Liver (tissue), 9 donors: Measurements from ENCODE around the gene CKMT2. TPM values are rescaled to one million over a fixed set of nuclear protein-coding genes. Genes with fewer than 3 reads are reported as not detected.

Source experiments
- DNase-seq: peaks from one replicate; pipeline ENCODE4 v3.0.0-alpha.2; 2017; ENCODE audit warnings: low spot score
- H3K27ac ChIP-seq, 2 donors: one replicate each; pipeline ENCODE4 v1.7.0; 2013; ENCODE audit warnings: inconsistent platforms in 2 of 2, low read length in 2 of 2, control low read depth in 1 of 2, low read depth in 1 of 2, mild to moderate bottlenecking in 1 of 2
- H3K27me3 ChIP-seq, 4 donors: one replicate each; pipeline versions ENCODE4 v1.6.1 to v1.7.0; 2013; ENCODE audit warnings: low read length in 3 of 4, inconsistent platforms in 1 of 4, mild to moderate bottlenecking in 1 of 4, moderate library complexity in 1 of 4; ENCODE audit not compliant: control insufficient read depth in 4 of 4, insufficient read depth in 4 of 4
- H3K36me3 ChIP-seq, 4 donors: one replicate each; pipeline versions ENCODE4 v1.6.1 to v1.7.0; 2013; ENCODE audit warnings: low read length in 3 of 4, mild to moderate bottlenecking in 3 of 4, low read depth in 1 of 4, moderate library complexity in 1 of 4; ENCODE audit not compliant: control insufficient read depth in 4 of 4, insufficient read depth in 3 of 4
- H3K4me1 ChIP-seq, 4 donors: one replicate each; pipeline versions ENCODE4 v1.6.1 to v1.7.0; 2013; ENCODE audit warnings: low read length in 3 of 4, mild to moderate bottlenecking in 3 of 4, moderate library complexity in 1 of 4; ENCODE audit not compliant: control insufficient read depth in 4 of 4, insufficient read depth in 4 of 4
- H3K4me3 ChIP-seq, 3 donors: one replicate each; pipeline versions ENCODE4 v1.6.1 to v1.7.0; 2013; ENCODE audit warnings: low read length in 3 of 3, control low read depth in 1 of 3, low read depth in 1 of 3, mild to moderate bottlenecking in 1 of 3
- H3K9ac ChIP-seq, 2 donors: one replicate each; pipeline ENCODE4 v1.7.0; 2013; ENCODE audit warnings: low read length in 2 of 2, mild to moderate bottlenecking in 2 of 2, moderate library complexity in 2 of 2, control low read depth in 1 of 2, low read depth in 1 of 2
- H3K9me3 ChIP-seq, 4 donors: one replicate each; pipeline versions ENCODE4 v1.6.1 to v1.7.0; 2013; ENCODE audit warnings: low read length in 3 of 4; ENCODE audit not compliant: control insufficient read depth in 4 of 4
- ATF3 ChIP-seq: IDR thresholded peaks from 2 replicates; pipeline ENCODE4 v1.6.1; 2016; ENCODE audit warnings: antibody characterized with exemption
- CTCF ChIP-seq: fragments of 150-350 bp; IDR thresholded peaks from 2 replicates; pipeline ENCODE4 v1.5.1; 2017; ENCODE audit warnings: improper control_type of control experiment, low read depth, low read length; ENCODE audit not compliant: missing input control
- EGR1 ChIP-seq, 2 donors: IDR thresholded peaks; 2 replicates each; pipeline ENCODE4 v1.6.1; 2016 to 2018; ENCODE audit warnings: antibody characterized with exemption in 2 of 2, low read depth in 2 of 2
- FOXA1 ChIP-seq: IDR thresholded peaks from 2 replicates; pipeline ENCODE4 v1.6.1; 2016; ENCODE audit warnings: antibody characterized with exemption
- FOXA2 ChIP-seq: IDR thresholded peaks from 2 replicates; pipeline ENCODE4 v1.6.1; 2016; ENCODE audit warnings: antibody characterized with exemption
- GABPA ChIP-seq, 2 donors: IDR thresholded peaks in 1 of 2; conservative IDR thresholded peaks in 1 of 2; 2 replicates each; pipeline ENCODE4 v1.6.1; 2016; ENCODE audit warnings: antibody characterized with exemption in 2 of 2, mild to moderate bottlenecking in 1 of 2, moderate library complexity in 1 of 2
- HNF4A ChIP-seq, 2 donors: conservative IDR thresholded peaks; 2 replicates each; pipeline ENCODE4 v1.6.1; 2016; ENCODE audit warnings: antibody characterized with exemption in 2 of 2, mild to moderate bottlenecking in 2 of 2
- HNF4G ChIP-seq: IDR thresholded peaks from 2 replicates; pipeline ENCODE4 v1.6.1; 2016; ENCODE audit warnings: antibody characterized with exemption
- JUND ChIP-seq, 2 donors: IDR thresholded peaks; 2 replicates each; pipeline ENCODE4 v1.6.1; 2016; ENCODE audit warnings: antibody characterized with exemption in 2 of 2
- MAX ChIP-seq: IDR thresholded peaks from 2 replicates; pipeline ENCODE4 v1.6.1; 2016; ENCODE audit warnings: antibody characterized with exemption
- NR2F2 ChIP-seq: IDR thresholded peaks from 2 replicates; pipeline ENCODE4 v1.6.1; 2016; ENCODE audit warnings: antibody characterized with exemption
- RAD21 ChIP-seq, 2 donors: IDR thresholded peaks; 2 replicates each; pipeline ENCODE4 v1.6.1; 2016; ENCODE audit warnings: antibody characterized with exemption in 2 of 2, mild to moderate bottlenecking in 2 of 2
- REST ChIP-seq: IDR thresholded peaks from 2 replicates; pipeline ENCODE4 v1.6.1; 2016; ENCODE audit warnings: antibody characterized with exemption, mild to moderate bottlenecking
- RXRA ChIP-seq, 2 donors: IDR thresholded peaks; 2 replicates each; pipeline ENCODE4 v1.6.1; 2017 to 2018; ENCODE audit warnings: antibody characterized with exemption in 2 of 2, mild to moderate bottlenecking in 1 of 2
- SP1 ChIP-seq: IDR thresholded peaks from 2 replicates; pipeline ENCODE4 v1.6.1; 2018; ENCODE audit warnings: antibody characterized with exemption, mild to moderate bottlenecking
- TAF1 ChIP-seq: conservative IDR thresholded peaks from 2 replicates; pipeline ENCODE4 v1.6.1; 2016; ENCODE audit warnings: antibody characterized with exemption, mild to moderate bottlenecking
- YY1 ChIP-seq: IDR thresholded peaks from 2 replicates; pipeline ENCODE4 v1.6.1; 2016; ENCODE audit warnings: antibody characterized with exemption, mild to moderate bottlenecking
- ZBTB33 ChIP-seq: IDR thresholded peaks from 2 replicates; pipeline ENCODE4 v1.6.1; 2016; ENCODE audit warnings: antibody characterized with exemption
- WGBS: extraction: QIAGEN DNeasy Blood & Tissue Kit; methylation state at CpG from one replicate; pipeline ENCODE4 v1.1.7; 2013; 5-methylcytosine and 5-hydroxymethylcytosine counted together
- polyA plus RNA-seq, 2 donors: library from polyadenylated mRNA; stranded (reverse) in 1 of 2; unstranded in 1 of 2; fragments of 200-250 nt in 1 of 2; fragments of >200 nt in 1 of 2; fragmentation: Nextera tagmentation in 1 of 2; extraction: Ambion mirVana in 1 of 2; gene quantifications; one replicate each; pipeline versions ENCODE4 v1.2.1 to v1.2.3, GENCODE V29; 2013 to 2015
- total RNA-seq, 2 donors: library from RNA; depleted of rRNA; stranded (reverse); fragments of >200 nt; gene quantifications; one replicate each; pipeline ENCODE4 v1.2.3, GENCODE V29; 2014
- donor health status: healthy.
- donor health status: healthy.
- donor health status: healthy.
- donor health status: healthy.
- donor health status: healthy.

CKMT2 gene
- total and polyA plus RNA-seq, 4 donors: 0.20 to 2.6 (median 0.82) TPM

GRCh38 chr5:81187885-81188284, 45.2 kb upstream of the CKMT2 start:
- DNase-seq: peak; percentile 38
- H3K27ac ChIP-seq: peak overlapping the region in 1 of 2 donors; percentile 57

GRCh38 chr5:81188962-81189361, 44.2 kb upstream of the CKMT2 start:
- Histone ChIP-seq H3K9ac (no peak overlapping the region), H3K4me3 (no peak overlapping the region), H3K27ac (no peak overlapping the region), H3K4me1 (no peaks in the 10 kb centered on the region), H3K27me3 (no peaks in the 10 kb centered on the region), H3K9me3 (no peaks in the 10 kb centered on the region), H3K36me3 (no peaks in the 10 kb centered on the region)
- WGBS: 84% methylated on average over 6 of the region's 6 CpGs
- no peak for DNase-seq
- no peak for TF ChIP-seq NR2F2

More at GRCh38 chr5:81187885-81188284, 45.2 kb upstream of the CKMT2 start:
- H3K36me3 ChIP-seq: no peaks in the 10 kb centered on the region
- WGBS: 22% methylated on average over 6 of the region's 6 CpGs
- peak overlapping the region in 1 of 3 donors; percentile 18 for H3K4me3 ChIP-seq
- H3K4me1 ChIP-seq: no peaks in the 10 kb centered on the region
- H3K9me3 ChIP-seq: no peaks in the 10 kb centered on the region
- no peaks in the 10 kb centered on the region for H3K27me3 ChIP-seq
- TF ChIP-seq GABPA (IDR thresholded peaks at IDR 0.05 in 1 of 2, conservative IDR thresholded peaks at IDR 0.05 in 1 of 2) (no peak), RXRA (IDR thresholded peaks at IDR 0.05) (peak in 1 of 2 donors; percentile 9), SP1 (peak; percentile 18)
- no peak overlapping the region for H3K9ac ChIP-seq

GRCh38 chr5:81189875-81190498, 43.1 kb upstream of the CKMT2 start:
- no peak overlapping the region for H3K9ac ChIP-seq
- H3K27ac ChIP-seq: no peak overlapping the region
- DNase-seq: no peak
- TF ChIP-seq TAF1: no peak
- TF ChIP-seq RXRA (IDR thresholded peaks at IDR 0.05): no peak
- TF ChIP-seq MAX: no peak
- no peak for TF ChIP-seq ZBTB33
- TF ChIP-seq FOXA2: no peak
- TF ChIP-seq HNF4G: no peak
- TF ChIP-seq RAD21 (IDR thresholded peaks at IDR 0.05): no peak
- no peak for TF ChIP-seq CTCF
- no peak for TF ChIP-seq YY1
- TF ChIP-seq HNF4A (conservative IDR thresholded peaks at IDR 0.05): no peak
- no peak for TF ChIP-seq FOXA1
- no peak for TF ChIP-seq EGR1 (IDR thresholded peaks at IDR 0.05; ENCODE audit: low read depth in 2 of 2)
- no peak for TF ChIP-seq REST
- no peak for TF ChIP-seq SP1
- TF ChIP-seq JUND (IDR thresholded peaks at IDR 0.05): no peak
- TF ChIP-seq GABPA (IDR thresholded peaks at IDR 0.05 in 1 of 2, conservative IDR thresholded peaks at IDR 0.05 in 1 of 2): no peak
- no peak for TF ChIP-seq ATF3
- peaks cover 0 to 2% (median under 1%) of the 10 kb centered on the region in 4 donors for H3K4me1 ChIP-seq
- H3K36me3 ChIP-seq: no peaks in the 10 kb centered on the region
- 89% methylated on average over 14 of the region's 14 CpGs for WGBS
- H3K27me3 ChIP-seq: no peaks in the 10 kb centered on the region
- H3K9me3 ChIP-seq: no peaks in the 10 kb centered on the region
- H3K4me3 ChIP-seq: no peak overlapping the region
